ENCODE data around the gene CA5A. TPM values are rescaled to one million over a fixed set of nuclear protein-coding genes. Genes with fewer than 3 reads are reported as not detected.

CA5A gene
- total and polyA plus RNA-seq, 2 of the 13 experiments (the other 11 are each of a cell fraction or from before 2014, with no cell fraction given): 66.8 to 106 TPM

DNA sequence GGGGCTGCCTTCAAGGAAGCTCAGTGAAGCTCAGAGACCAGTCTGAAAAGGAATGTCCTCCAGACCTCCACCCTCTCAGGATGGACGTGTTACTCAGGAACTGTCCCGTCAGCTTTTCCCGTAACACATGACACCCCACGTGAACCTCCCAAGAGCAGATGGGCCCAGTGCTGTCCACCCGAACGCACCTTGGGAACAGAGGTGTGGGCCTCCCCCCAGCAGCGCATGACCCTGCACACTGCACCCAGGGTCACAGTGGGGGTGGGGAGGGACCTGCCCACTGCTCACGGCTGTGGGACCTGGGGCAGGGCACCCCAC lies 88.9 kb downstream of the CA5A start (continued):
- TF ChIP-seq ZNF296 (CRISPR knock-in tag; conservative IDR thresholded peaks at IDR 0.05) (0 out of 2 replicates have a peak, but pooled peaks have one; percentile 42), ZNF253 (CRISPR knock-in tag; IDR thresholded peaks at IDR 0.05; ENCODE audit: borderline replicate concordance) (peak; percentile 60; the same call in 1 of the 2 replicates), ZFP36L2 (CRISPR knock-in tag; IDR thresholded peaks at IDR 0.05) (no peak), PRMT3 (CRISPR knock-in tag; IDR thresholded peaks at IDR 0.05; ENCODE audit: borderline replicate concordance, low read depth) (no peak), ATRX (CRISPR knock-in tag; IDR thresholded peaks at IDR 0.05; ENCODE audit: borderline replicate concordance) (0 out of 2 replicates have a peak, but pooled peaks have one; percentile 17), MIXL1 (CRISPR knock-in tag; IDR thresholded peaks at IDR 0.05) (no peak), ZFP90 (CRISPR knock-in tag; IDR thresholded peaks at IDR 0.05; ENCODE audit: borderline replicate concordance) (0 out of 2 replicates have a peak, but pooled peaks have one; percentile 18), ZBTB38 (CRISPR knock-in tag; IDR thresholded peaks at IDR 0.05) (peak; percentile 62; the same call in 1 of the 2 replicates), ZBTB7A (CRISPR knock-in tag; IDR thresholded peaks at IDR 0.05) (no peak), ZBTB21 (CRISPR knock-in tag; IDR thresholded peaks at IDR 0.05) (no peak), ZNF644 (CRISPR knock-in tag; IDR thresholded peaks at IDR 0.05; ENCODE audit: low read depth) (no peak), ZFX (CRISPR knock-in tag; IDR thresholded peaks at IDR 0.05; ENCODE audit: low read depth) (no peak), RBM22 (optimal IDR thresholded peaks at IDR 0.05; ENCODE audit: low read length) (peak; percentile 91), ZNF136 (CRISPR knock-in tag; IDR thresholded peaks at IDR 0.05; ENCODE audit: low read depth) (no peak), FOXO1 (CRISPR knock-in tag; IDR thresholded peaks at IDR 0.05) (no peak), HMG20A (CRISPR knock-in tag; IDR thresholded peaks at IDR 0.05; ENCODE audit: borderline replicate concordance) (no peak), ZEB1 (IDR thresholded peaks at IDR 0.05; ENCODE audit: insufficient replicate concordance, low read depth) (no peak), ZNF44 (CRISPR knock-in tag; IDR thresholded peaks at IDR 0.05) (no peak), ZNF75D (CRISPR knock-in tag; IDR thresholded peaks at IDR 0.05; ENCODE audit: borderline replicate concordance) (no peak)
- TF ChIP-seq, protein P1, sequence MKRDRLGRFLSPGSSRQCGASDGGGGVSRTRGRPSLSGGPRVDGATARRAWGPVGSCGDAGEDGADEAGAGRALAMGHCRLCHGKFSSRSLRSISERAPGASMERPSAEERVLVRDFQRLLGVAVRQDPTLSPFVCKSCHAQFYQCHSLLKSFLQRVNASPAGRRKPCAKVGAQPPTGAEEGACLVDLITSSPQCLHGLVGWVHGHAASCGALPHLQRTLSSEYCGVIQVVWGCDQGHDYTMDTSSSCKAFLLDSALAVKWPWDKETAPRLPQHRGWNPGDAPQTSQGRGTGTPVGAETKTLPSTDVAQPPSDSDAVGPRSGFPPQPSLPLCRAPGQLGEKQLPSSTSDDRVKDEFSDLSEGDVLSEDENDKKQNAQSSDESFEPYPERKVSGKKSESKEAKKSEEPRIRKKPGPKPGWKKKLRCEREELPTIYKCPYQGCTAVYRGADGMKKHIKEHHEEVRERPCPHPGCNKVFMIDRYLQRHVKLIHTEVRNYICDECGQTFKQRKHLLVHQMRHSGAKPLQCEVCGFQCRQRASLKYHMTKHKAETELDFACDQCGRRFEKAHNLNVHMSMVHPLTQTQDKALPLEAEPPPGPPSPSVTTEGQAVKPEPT (CRISPR knock-in tag; IDR thresholded peaks at IDR 0.05; ENCODE audit: low read depth): no peak
- TF ChIP-seq, protein P2, sequence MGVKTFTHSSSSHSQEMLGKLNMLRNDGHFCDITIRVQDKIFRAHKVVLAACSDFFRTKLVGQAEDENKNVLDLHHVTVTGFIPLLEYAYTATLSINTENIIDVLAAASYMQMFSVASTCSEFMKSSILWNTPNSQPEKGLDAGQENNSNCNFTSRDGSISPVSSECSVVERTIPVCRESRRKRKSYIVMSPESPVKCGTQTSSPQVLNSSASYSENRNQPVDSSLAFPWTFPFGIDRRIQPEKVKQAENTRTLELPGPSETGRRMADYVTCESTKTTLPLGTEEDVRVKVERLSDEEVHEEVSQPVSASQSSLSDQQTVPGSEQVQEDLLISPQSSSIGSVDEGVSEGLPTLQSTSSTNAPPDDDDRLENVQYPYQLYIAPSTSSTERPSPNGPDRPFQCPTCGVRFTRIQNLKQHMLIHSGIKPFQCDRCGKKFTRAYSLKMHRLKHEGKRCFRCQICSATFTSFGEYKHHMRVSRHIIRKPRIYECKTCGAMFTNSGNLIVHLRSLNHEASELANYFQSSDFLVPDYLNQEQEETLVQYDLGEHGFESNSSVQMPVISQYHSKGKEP (CRISPR knock-in tag; IDR thresholded peaks at IDR 0.05): no peak
- TF ChIP-seq, protein P3, sequence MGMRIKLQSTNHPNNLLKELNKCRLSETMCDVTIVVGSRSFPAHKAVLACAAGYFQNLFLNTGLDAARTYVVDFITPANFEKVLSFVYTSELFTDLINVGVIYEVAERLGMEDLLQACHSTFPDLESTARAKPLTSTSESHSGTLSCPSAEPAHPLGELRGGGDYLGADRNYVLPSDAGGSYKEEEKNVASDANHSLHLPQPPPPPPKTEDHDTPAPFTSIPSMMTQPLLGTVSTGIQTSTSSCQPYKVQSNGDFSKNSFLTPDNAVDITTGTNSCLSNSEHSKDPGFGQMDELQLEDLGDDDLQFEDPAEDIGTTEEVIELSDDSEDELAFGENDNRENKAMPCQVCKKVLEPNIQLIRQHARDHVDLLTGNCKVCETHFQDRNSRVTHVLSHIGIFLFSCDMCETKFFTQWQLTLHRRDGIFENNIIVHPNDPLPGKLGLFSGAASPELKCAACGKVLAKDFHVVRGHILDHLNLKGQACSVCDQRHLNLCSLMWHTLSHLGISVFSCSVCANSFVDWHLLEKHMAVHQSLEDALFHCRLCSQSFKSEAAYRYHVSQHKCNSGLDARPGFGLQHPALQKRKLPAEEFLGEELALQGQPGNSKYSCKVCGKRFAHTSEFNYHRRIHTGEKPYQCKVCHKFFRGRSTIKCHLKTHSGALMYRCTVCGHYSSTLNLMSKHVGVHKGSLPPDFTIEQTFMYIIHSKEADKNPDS (CRISPR knock-in tag; IDR thresholded peaks at IDR 0.05): no peak
- TF ChIP-seq, protein P4, sequence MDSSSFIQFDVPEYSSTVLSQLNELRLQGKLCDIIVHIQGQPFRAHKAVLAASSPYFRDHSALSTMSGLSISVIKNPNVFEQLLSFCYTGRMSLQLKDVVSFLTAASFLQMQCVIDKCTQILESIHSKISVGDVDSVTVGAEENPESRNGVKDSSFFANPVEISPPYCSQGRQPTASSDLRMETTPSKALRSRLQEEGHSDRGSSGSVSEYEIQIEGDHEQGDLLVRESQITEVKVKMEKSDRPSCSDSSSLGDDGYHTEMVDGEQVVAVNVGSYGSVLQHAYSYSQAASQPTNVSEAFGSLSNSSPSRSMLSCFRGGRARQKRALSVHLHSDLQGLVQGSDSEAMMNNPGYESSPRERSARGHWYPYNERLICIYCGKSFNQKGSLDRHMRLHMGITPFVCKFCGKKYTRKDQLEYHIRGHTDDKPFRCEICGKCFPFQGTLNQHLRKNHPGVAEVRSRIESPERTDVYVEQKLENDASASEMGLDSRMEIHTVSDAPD (CRISPR knock-in tag; IDR thresholded peaks at IDR 0.05): no peak
- TF ChIP-seq, protein P5, sequence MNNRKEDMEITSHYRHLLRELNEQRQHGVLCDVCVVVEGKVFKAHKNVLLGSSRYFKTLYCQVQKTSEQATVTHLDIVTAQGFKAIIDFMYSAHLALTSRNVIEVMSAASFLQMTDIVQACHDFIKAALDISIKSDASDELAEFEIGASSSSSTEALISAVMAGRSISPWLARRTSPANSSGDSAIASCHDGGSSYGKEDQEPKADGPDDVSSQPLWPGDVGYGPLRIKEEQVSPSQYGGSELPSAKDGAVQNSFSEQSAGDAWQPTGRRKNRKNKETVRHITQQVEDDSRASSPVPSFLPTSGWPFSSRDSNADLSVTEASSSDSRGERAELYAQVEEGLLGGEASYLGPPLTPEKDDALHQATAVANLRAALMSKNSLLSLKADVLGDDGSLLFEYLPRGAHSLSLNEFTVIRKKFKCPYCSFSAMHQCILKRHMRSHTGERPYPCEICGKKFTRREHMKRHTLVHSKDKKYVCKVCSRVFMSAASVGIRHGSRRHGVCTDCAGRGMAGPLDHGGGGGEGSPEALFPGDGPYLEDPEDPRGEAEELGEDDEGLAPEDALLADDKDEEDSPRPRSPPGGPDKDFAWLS (CRISPR knock-in tag; IDR thresholded peaks at IDR 0.05; ENCODE audit: borderline replicate concordance): no peak
